Breast epithelium (tissue), 3 donors: ENCODE data around the gene LEMD3.

Source experiments
- POLR2AphosphoS5 ChIP-seq, 3 donors: sonication (generic); formaldehyde crosslinking; IDR thresholded peaks; one replicate each; pipeline ENCODE4 v1.6.1; 2017; ENCODE audit warnings: antibody characterized with exemption in 3 of 3
- TF ChIP-seq, protein P1 (sequence below), 3 donors: fragments of 450-650 bp; IDR thresholded peaks; one replicate each; pipeline ENCODE4 v1.5.1; 2016 to 2017; ENCODE audit warnings: antibody characterized with exemption in 3 of 3, mild to moderate bottlenecking in 3 of 3, moderate library complexity in 3 of 3

DNA sequence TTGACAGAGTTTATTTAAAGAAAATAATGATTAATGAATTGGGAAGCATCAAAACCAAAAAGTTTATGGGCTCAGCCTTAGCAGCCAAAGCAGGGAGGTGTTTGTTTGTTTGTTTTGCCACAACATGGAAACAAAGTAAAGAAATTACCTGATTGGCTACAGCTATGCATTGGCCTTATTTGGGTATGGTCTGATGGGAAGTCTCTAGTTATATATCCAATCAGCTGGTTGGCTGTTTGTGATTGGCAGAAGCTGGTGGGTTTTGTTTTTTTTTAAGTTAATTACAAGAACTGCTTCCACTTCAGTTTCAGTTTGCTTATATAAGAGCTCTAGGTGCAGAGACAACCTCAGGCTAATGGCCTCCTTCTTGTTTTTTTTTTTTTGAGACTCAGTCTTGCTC is 4.6 kb upstream of the LEMD3 start:
- no peak for TF ChIP-seq POLR2AphosphoS5 (IDR thresholded peaks at IDR 0.05)
- TF ChIP-seq, protein P1, sequence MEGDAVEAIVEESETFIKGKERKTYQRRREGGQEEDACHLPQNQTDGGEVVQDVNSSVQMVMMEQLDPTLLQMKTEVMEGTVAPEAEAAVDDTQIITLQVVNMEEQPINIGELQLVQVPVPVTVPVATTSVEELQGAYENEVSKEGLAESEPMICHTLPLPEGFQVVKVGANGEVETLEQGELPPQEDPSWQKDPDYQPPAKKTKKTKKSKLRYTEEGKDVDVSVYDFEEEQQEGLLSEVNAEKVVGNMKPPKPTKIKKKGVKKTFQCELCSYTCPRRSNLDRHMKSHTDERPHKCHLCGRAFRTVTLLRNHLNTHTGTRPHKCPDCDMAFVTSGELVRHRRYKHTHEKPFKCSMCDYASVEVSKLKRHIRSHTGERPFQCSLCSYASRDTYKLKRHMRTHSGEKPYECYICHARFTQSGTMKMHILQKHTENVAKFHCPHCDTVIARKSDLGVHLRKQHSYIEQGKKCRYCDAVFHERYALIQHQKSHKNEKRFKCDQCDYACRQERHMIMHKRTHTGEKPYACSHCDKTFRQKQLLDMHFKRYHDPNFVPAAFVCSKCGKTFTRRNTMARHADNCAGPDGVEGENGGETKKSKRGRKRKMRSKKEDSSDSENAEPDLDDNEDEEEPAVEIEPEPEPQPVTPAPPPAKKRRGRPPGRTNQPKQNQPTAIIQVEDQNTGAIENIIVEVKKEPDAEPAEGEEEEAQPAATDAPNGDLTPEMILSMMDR (IDR thresholded peaks at IDR 0.05): no peak
